Spleen (tissue), 11 donors: ENCODE results near the gene MAU2. TPM values are rescaled to one million over a fixed set of nuclear protein-coding genes. Genes with fewer than 3 reads are reported as not detected.
A peak's percentile ranks its signal among the peaks of the same experiment; 100 is the strongest.

Source experiments
- DNase-seq: peaks from one replicate; pipeline ENCODE4 v3.0.0-alpha.2; 2020
- H3K27ac ChIP-seq, 8 donors: fragments of 200-600 bp; sonication (generic) in 7 of 8; 1 replicate in 4 of 8; 2 replicates in 4 of 8; pipeline versions ENCODE4 v1.5.0 to v1.8.0; 2016 to 2021; ENCODE audit warnings: inconsistent platforms in 4 of 8, mild to moderate bottlenecking in 4 of 8, moderate library complexity in 1 of 8
- H3K27me3 ChIP-seq, 7 donors: fragments of 200-600 bp; sonication (generic) in 6 of 7; replicated peaks in 1 of 7; 1 replicate in 4 of 7; 2 replicates in 3 of 7; pipeline versions ENCODE4 v1.5.0 to v1.8.0; 2016 to 2021; ENCODE audit warnings: inconsistent platforms in 3 of 7, mild to moderate bottlenecking in 1 of 7
- H3K36me3 ChIP-seq, 6 donors: fragments of 200-600 bp; sonication (generic) in 5 of 6; 1 replicate in 4 of 6; 2 replicates in 2 of 6; pipeline versions ENCODE4 v1.5.0 to v1.8.0; 2016 to 2021; ENCODE audit warnings: inconsistent platforms in 2 of 6
- H3K4me1 ChIP-seq, 6 donors: fragments of 200-600 bp; sonication (generic) in 5 of 6; 1 replicate in 3 of 6; 2 replicates in 3 of 6; pipeline versions ENCODE4 v1.5.0 to v1.8.0; 2016 to 2021; ENCODE audit warnings: inconsistent platforms in 3 of 6
- H3K4me3 ChIP-seq, 8 donors: fragments of 200-600 bp; sonication (generic) in 7 of 8; 1 replicate in 4 of 8; 2 replicates in 4 of 8; pipeline versions ENCODE4 v1.5.0 to v1.8.0; 2016 to 2021; ENCODE audit warnings: inconsistent platforms in 4 of 8, mild to moderate bottlenecking in 4 of 8, moderate library complexity in 2 of 8
- H3K9me3 ChIP-seq, 8 donors: fragments of 200-600 bp; sonication (generic) in 7 of 8; 1 replicate in 4 of 8; 2 replicates in 4 of 8; pipeline versions ENCODE4 v1.5.0 to v1.8.0; 2016 to 2021; ENCODE audit warnings: inconsistent platforms in 4 of 8
- POLR2A ChIP-seq, 3 donors: fragments of 450-650 bp; IDR thresholded peaks; one replicate each; pipeline ENCODE4 v1.5.1; 2017; ENCODE audit warnings: antibody characterized with exemption in 3 of 3, mild to moderate bottlenecking in 1 of 3
- POLR2AphosphoS5 ChIP-seq, 3 donors: sonication (generic); formaldehyde crosslinking; IDR thresholded peaks; one replicate each; pipeline ENCODE4 v1.5.1; 2017; ENCODE audit warnings: antibody characterized with exemption in 3 of 3
- WGBS, 5 donors: extraction: QIAGEN DNeasy Blood & Tissue Kit in 3 of 5; methylation state at CpG; one replicate each; pipeline versions ENCODE4 v1.1.5 to v1.1.7; 2013 to 2018; 5-methylcytosine and 5-hydroxymethylcytosine counted together
- intact Hi-C: fragments of 100-400 bp; cut with DNase I; formaldehyde crosslinking; loops from one replicate; pipeline ENCODE4 v1.15.0; 2023; ENCODE audit warnings: low total_unique reads
- polyA plus RNA-seq, 3 donors: library from polyadenylated mRNA; stranded (reverse); fragments of 200-250 nt; gene quantifications; one replicate each; pipeline ENCODE4 v1.2.1, GENCODE V29; 2013
- total RNA-seq, 7 donors: library from RNA; depleted of rRNA in 3 of 7; stranded (reverse); fragments of >200 nt in 3 of 7; fragmentation: NEBNext Ultra II Directional in 4 of 7; extraction: Animal tissue kit (Norgen Biotek cat#: 25700) in 4 of 7; gene quantifications; one replicate each; pipeline versions ENCODE4 v1.1.0 to v1.2.1, GENCODE V29; 2016 to 2021
- TF ChIP-seq, protein P1 (sequence below), 11 experiments: fragments of 200-600 bp in 7 of 11; fragments of 450-650 bp in 4 of 11; sonication (generic) in 4 of 11; IDR thresholded peaks in 8 of 11; conservative IDR thresholded peaks in 3 of 11; 1 replicate in 7 of 11; 2 replicates in 4 of 11; pipeline versions ENCODE4 v1.4.0 to v1.8.0; 2016 to 2021; ENCODE audit warnings: antibody characterized with exemption in 11 of 11, inconsistent platforms in 4 of 11, mild to moderate bottlenecking in 1 of 11
- donor health status: healthy with polysubstance abuse.
- donor health status: DM: no; HTN: no; CAD: no; lungs with moderate emphysema.
- donor health status: DM: no; HTN: no; CAD: no.
- donor health status: Bipolar disorder and iron deficiency.
- donor health status: healthy.
- donor health status: DM: no; HTN: no; CAD: no.
- donor health status: DM: yes; HTN: yes; CAD: no.

MAU2 gene
- total and polyA plus RNA-seq, 10 donors: 12.0 to 133 (median 95.1) TPM

DNA sequence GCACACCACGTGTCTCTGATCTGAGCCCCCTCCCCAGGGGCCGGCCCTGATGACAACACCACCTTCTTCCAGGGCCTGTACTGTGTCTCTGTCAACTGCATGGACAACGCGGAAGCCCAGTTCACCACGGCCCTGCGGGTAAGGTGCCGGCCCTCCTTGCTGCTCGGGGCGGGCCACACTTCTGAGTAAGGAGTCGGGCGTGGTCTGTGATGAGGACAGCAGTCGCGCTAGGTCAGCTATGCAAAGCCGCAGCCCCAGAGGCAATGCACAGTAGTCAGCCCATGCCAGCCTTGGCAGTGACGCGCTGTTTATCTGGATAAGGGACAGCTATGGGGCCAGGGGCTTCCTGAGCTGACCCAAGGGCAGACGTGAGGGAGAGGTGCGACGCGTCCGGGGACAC, 24.6 kb downstream of the MAU2 start:
- H3K27ac ChIP-seq: no peak overlapping the region
- intact Hi-C loops: no loop called here
- no peaks in the 10 kb centered on the region for H3K27me3 ChIP-seq
- TF ChIP-seq POLR2A (IDR thresholded peaks at IDR 0.05) (no peak), POLR2AphosphoS5 (IDR thresholded peaks at IDR 0.05) (peak in 2 of 3 donors; percentile 13 to 59)
- TF ChIP-seq, protein P1, sequence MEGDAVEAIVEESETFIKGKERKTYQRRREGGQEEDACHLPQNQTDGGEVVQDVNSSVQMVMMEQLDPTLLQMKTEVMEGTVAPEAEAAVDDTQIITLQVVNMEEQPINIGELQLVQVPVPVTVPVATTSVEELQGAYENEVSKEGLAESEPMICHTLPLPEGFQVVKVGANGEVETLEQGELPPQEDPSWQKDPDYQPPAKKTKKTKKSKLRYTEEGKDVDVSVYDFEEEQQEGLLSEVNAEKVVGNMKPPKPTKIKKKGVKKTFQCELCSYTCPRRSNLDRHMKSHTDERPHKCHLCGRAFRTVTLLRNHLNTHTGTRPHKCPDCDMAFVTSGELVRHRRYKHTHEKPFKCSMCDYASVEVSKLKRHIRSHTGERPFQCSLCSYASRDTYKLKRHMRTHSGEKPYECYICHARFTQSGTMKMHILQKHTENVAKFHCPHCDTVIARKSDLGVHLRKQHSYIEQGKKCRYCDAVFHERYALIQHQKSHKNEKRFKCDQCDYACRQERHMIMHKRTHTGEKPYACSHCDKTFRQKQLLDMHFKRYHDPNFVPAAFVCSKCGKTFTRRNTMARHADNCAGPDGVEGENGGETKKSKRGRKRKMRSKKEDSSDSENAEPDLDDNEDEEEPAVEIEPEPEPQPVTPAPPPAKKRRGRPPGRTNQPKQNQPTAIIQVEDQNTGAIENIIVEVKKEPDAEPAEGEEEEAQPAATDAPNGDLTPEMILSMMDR (IDR thresholded peaks at IDR 0.05 in 8 of 11, conservative IDR thresholded peaks at IDR 0.05 in 3 of 11): no peak
- H3K9me3 ChIP-seq: no peaks in the 10 kb centered on the region
- no peak overlapping the region for H3K4me3 ChIP-seq
- DNase-seq: no peak
- peaks cover 1 to 100% (median 99%) of the 10 kb centered on the region in 6 donors for H3K36me3 ChIP-seq
- H3K4me1 ChIP-seq: no peaks in the 10 kb centered on the region
- WGBS, 5 donors: 91 to 96% (median 92%) methylated on average over 10 to 21 of the region's 21 CpGs

- Histone ChIP-seq H3K36me3 (peaks cover 2 to 100% (median 98%) of the 10 kb centered on the region in 6 donors), H3K9me3 (no peaks in the 10 kb centered on the region), H3K27ac (no peak overlapping the region), H3K27me3 (no peaks in the 10 kb centered on the region), H3K4me1 (no peaks in the 10 kb centered on the region), H3K4me3 (no peak overlapping the region)
- intact Hi-C loops: no loop called here
- DNase-seq: no peak
- TF ChIP-seq POLR2A (IDR thresholded peaks at IDR 0.05) (no peak), POLR2AphosphoS5 (IDR thresholded peaks at IDR 0.05) (no peak)
- TF ChIP-seq, protein P1 (IDR thresholded peaks at IDR 0.05 in 8 of 11, conservative IDR thresholded peaks at IDR 0.05 in 3 of 11): no peak
- 93 to 97% (median 96%) methylated on average over 6 to 11 of the region's 11 CpGs for WGBS, 5 donors
Measured at GRCh38 chr19:19345970-19346369, 25.3 kb downstream of the MAU2 start.

DNA sequence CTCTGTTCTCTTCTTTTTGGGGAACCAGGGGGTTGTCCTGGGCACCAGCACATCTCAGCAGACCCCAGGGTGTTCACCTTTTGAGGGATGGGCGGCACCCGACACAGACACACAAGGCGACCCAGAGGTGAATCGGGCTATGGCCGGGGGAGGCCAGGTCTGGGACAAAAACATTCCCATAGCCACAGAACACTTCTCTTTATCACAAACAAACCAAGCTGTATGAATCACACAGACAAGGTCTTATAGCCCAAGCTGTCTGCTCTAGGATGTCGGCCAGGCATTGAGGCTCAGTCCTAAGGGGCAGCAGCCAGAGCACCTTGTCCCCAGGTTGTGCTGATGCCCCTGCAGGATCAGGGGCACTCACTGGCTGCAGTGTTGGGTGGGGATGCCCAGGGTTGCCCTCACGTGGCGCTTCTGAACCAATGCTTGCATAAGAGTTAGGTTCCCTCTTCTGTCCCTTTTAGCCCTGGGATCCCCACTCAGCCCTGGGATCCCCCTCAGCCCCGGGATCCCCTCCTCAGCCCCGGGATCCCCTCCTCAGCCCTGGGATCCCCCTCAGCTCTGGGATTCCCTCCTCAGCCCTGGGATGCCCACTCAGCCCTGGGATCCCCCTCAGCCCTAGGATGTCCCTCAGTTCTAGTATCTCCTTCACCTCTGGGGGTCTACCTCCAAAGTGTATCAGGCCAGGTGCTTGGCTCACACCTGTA, 26.9 kb downstream of the MAU2 start:
- peaks cover 2 to 100% (median 98%) of the 10 kb centered on the region in 6 donors for H3K36me3 ChIP-seq
- no peaks in the 10 kb centered on the region for H3K4me1 ChIP-seq
- no peak for DNase-seq
- no peaks in the 10 kb centered on the region for H3K27me3 ChIP-seq
- intact Hi-C loops: no loop called here
- no peak for TF ChIP-seq POLR2AphosphoS5 (IDR thresholded peaks at IDR 0.05)
- TF ChIP-seq POLR2A (IDR thresholded peaks at IDR 0.05): no peak
- TF ChIP-seq, protein P1 (IDR thresholded peaks at IDR 0.05 in 8 of 11, conservative IDR thresholded peaks at IDR 0.05 in 3 of 11): no peak
- no peak overlapping the region for H3K27ac ChIP-seq
- no peak overlapping the region for H3K4me3 ChIP-seq
- 83 to 92% (median 86%) methylated on average over 9 to 10 of the region's 10 CpGs for WGBS, 5 donors
- H3K9me3 ChIP-seq: no peaks in the 10 kb centered on the region

DNA sequence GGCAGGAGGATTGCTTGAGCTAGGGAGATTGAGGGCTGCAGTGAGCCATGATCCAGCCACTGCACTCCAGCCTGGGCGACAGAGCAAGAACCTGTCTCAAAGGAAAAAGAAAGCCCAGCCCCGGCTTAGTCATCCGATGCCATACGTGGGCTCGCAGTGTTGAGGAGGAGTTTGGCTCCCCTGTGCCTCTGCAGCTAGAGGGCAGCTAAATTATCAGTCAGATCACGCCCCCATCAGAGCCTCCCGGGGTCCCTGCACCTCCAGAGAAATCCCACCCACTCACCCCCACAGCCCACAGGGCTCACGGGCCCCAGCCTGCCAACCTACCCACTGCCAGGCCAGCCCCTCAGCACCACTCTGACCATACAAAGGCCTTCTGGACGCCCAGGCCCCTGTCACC, 27.6 kb downstream of the MAU2 start:
- Histone ChIP-seq H3K27ac (no peak overlapping the region), H3K27me3 (no peaks in the 10 kb centered on the region), H3K4me1 (no peaks in the 10 kb centered on the region), H3K4me3 (no peak overlapping the region), H3K9me3 (no peaks in the 10 kb centered on the region), H3K36me3 (peaks cover 2 to 100% (median 98%) of the 10 kb centered on the region in 6 donors)
- DNase-seq: no peak
- intact Hi-C loops: no loop called here
- 87 to 98% (median 90%) methylated on average over 5 to 9 of the region's 9 CpGs for WGBS, 5 donors
- TF ChIP-seq POLR2A (IDR thresholded peaks at IDR 0.05) (no peak), POLR2AphosphoS5 (IDR thresholded peaks at IDR 0.05) (no peak)
- TF ChIP-seq, protein P1 (IDR thresholded peaks at IDR 0.05 in 8 of 11, conservative IDR thresholded peaks at IDR 0.05 in 3 of 11): no peak
